HG02759 (cell line): ENCODE results near the gene CXCL10.
"Not testable (repeated sequence)": the region's sequence is repeated elsewhere in the genome, so short reads cannot be mapped to it uniquely, and the experiment has no call there.

Experiments
- ATAC-seq: cut with Tn5 transposase; IDR thresholded peaks from one replicate; pipeline ENCODE4 v1.9.1; 2021; ENCODE audit warnings: mild to moderate bottlenecking, moderate library complexity; ENCODE audit not compliant: unreplicated experiment

CXCL10 gene

GRCh38 chr4:76029300-76029699, 6.0 kb upstream of the CXCL10 start:
- ATAC-seq: no peak

- no peak for ATAC-seq
These were observed 5.1 kb upstream of the CXCL10 start for GRCh38 chr4:76028350-76028765.

GRCh38 chr4:76024065-76024464, 768 bp upstream of the CXCL10 start:
- ATAC-seq: no peak

- ATAC-seq: no peak
These were observed 620 bp downstream of the CXCL10 start for GRCh38 chr4:76022677-76023076.

- no peak for ATAC-seq
These were observed 1.3 kb downstream of the CXCL10 start for GRCh38 chr4:76022031-76022430.

GRCh38 chr4:76017056-76017686, 6.1 kb downstream of the CXCL10 start:
- ATAC-seq: no peak

- ATAC-seq: peak; percentile 80
These were observed 6.9 kb downstream of the CXCL10 start for GRCh38 chr4:76016393-76016792.

- ATAC-seq: no peak
These were observed 9.8 kb downstream of the CXCL10 start for GRCh38 chr4:76013540-76013939.

- no peak for ATAC-seq
These were observed 10.9 kb downstream of the CXCL10 start for GRCh38 chr4:76012388-76012801.

- ATAC-seq: peak; percentile 72
These were observed 11.5 kb downstream of the CXCL10 start for GRCh38 chr4:76011700-76012387.

GRCh38 chr4:76011018-76011670, 12.2 kb downstream of the CXCL10 start:
- no peak for ATAC-seq

GRCh38 chr4:76010576-76010975, 12.7 kb downstream of the CXCL10 start:
- ATAC-seq: no peak

GRCh38 chr4:76009311-76009710, 14.0 kb downstream of the CXCL10 start:
- no peak for ATAC-seq

GRCh38 chr4:76007089-76007862, 16.0 kb downstream of the CXCL10 start, which contains the start of gene CXCL9:
CXCL9 (minus strand) TSS chr4:76007509; CDS start chr4:76007449, 60 bp downstream.
- ATAC-seq: no peak

GRCh38 chr4:76003620-76004019, 19.7 kb downstream of the CXCL10 start:
- ATAC-seq: no peak

- no peak for ATAC-seq
These were observed 20.3 kb downstream of the CXCL10 start for GRCh38 chr4:76003035-76003434.

- ATAC-seq: no peak
These were observed 21.1 kb downstream of the CXCL10 start for GRCh38 chr4:76002176-76002575.

- ATAC-seq: no peak
These were observed 21.6 kb downstream of the CXCL10 start for GRCh38 chr4:76001700-76002099.

GRCh38 chr4:76000279-76000678, 23.0 kb downstream of the CXCL10 start:
- ATAC-seq: no peak

- not testable (repeated sequence) for ATAC-seq
These were observed 24.7 kb downstream of the CXCL10 start for GRCh38 chr4:75998525-75999147.

GRCh38 chr4:75997946-75998345, 25.4 kb downstream of the CXCL10 start:
- no peak for ATAC-seq
